ENCODE data around the gene RS1. TPM values are rescaled to one million over a fixed set of nuclear protein-coding genes. Genes with fewer than 3 reads are reported as not detected.

RS1 gene
- total and polyA plus RNA-seq, 2 donors (not counting 3 experiments of a cell fraction or from before 2014, with no cell fraction given): not detected

DNA sequence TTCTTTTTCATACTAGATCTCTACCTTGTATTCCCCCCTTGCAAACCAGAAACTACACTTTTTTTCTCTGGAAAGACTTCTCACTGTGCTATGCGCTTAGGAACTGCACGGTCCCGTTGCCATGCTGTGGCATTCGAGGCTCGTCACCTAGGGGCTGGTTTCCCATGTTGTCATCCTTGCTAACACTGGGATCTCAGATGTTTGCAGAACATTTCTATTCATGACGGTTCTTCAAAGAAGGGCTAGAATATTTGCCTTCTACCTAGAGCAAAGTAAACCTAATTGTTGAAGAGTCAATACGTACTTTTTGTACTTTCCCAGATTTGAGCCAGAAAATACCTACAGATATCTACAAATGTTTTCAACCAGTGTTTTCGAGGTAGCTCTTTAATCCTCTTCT, 41.0 kb downstream of the RS1 start:
- Histone ChIP-seq H3K9me3 (replicated peaks; ENCODE audit: control insufficient read depth, insufficient read depth, low read length) (no peaks in the 10 kb centered on the region), H3K27me3 (ENCODE audit: control insufficient read depth in 2 of 2, insufficient read depth in 2 of 2, low read length in 2 of 2) (no peaks in the 10 kb centered on the region), H3K9ac (replicated peaks; ENCODE audit: extremely low read depth, insufficient read depth, low read length) (no peak overlapping the region), H3K9me1 (replicated peaks; ENCODE audit: control insufficient read depth, extremely low read depth, insufficient read depth, low read length) (no peaks in the 10 kb centered on the region), H3K79me2 (ENCODE audit: control insufficient read depth, insufficient read depth, low read length) (no peaks in the 10 kb centered on the region), H4K20me1 (replicated peaks; ENCODE audit: control insufficient read depth, extremely low read depth, insufficient read depth, low read length) (no peaks in the 10 kb centered on the region), H3K4me1 (ENCODE audit: control insufficient read depth, extremely low read depth, insufficient read depth, low read length) (no peaks in the 10 kb centered on the region), H3K27ac (ENCODE audit: insufficient read depth, low read depth, low read length) (no peak overlapping the region), H3K36me3 (ENCODE audit: control insufficient read depth in 2 of 2, extremely low read depth in 1 of 2, insufficient read depth in 2 of 2, low read length in 2 of 2) (no peaks in the 10 kb centered on the region), H3K4me2 (ENCODE audit: insufficient read depth, low read length) (no peak overlapping the region), H2AFZ (ENCODE audit: low read depth, low read length) (no peak overlapping the region), H3K4me3 (replicated peaks in 1 of 3; ENCODE audit: insufficient read depth in 1 of 3, low read depth in 1 of 3, low read length in 3 of 3) (no peak overlapping the region)
- DNase-seq (ENCODE audit: low read depth, low spot score) (no peak), FAIRE-seq (no peak)
- POLR2A ChIA-PET: no interaction called here
- dilution Hi-C loops (cut with MboI; ENCODE audit: extremely low pct_ligation_motif_present, low sequenced_read_pairs) (no loop called here), intact Hi-C loops (cut with micrococcal nuclease) (no loop called here)
- CTCF ChIA-PET: no interaction called here
- TF ChIP-seq JUN (IDR thresholded peaks at IDR 0.05; ENCODE audit: borderline replicate concordance, insufficient read depth, insufficient read length, low read depth): no peak
- TF ChIP-seq EZH2 (IDR thresholded peaks at IDR 0.05; ENCODE audit: borderline replicate concordance, low read depth, low read length, severe bottlenecking): no peak
- TF ChIP-seq MAX (IDR thresholded peaks at IDR 0.05; ENCODE audit: insufficient read depth, insufficient read length): no peak
- no peak for TF ChIP-seq POLR2AphosphoS5 (IDR thresholded peaks at IDR 0.05; ENCODE audit: insufficient read depth, low read depth, low read length)
- TF ChIP-seq, protein P1, sequence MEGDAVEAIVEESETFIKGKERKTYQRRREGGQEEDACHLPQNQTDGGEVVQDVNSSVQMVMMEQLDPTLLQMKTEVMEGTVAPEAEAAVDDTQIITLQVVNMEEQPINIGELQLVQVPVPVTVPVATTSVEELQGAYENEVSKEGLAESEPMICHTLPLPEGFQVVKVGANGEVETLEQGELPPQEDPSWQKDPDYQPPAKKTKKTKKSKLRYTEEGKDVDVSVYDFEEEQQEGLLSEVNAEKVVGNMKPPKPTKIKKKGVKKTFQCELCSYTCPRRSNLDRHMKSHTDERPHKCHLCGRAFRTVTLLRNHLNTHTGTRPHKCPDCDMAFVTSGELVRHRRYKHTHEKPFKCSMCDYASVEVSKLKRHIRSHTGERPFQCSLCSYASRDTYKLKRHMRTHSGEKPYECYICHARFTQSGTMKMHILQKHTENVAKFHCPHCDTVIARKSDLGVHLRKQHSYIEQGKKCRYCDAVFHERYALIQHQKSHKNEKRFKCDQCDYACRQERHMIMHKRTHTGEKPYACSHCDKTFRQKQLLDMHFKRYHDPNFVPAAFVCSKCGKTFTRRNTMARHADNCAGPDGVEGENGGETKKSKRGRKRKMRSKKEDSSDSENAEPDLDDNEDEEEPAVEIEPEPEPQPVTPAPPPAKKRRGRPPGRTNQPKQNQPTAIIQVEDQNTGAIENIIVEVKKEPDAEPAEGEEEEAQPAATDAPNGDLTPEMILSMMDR (IDR thresholded peaks at IDR 0.05; ENCODE audit: extremely low read depth in 1 of 2, insufficient read depth in 1 of 2, low read depth in 1 of 2, low read length in 2 of 2): no peak
- no peak for TF ChIP-seq FOS (IDR thresholded peaks at IDR 0.05; ENCODE audit: borderline replicate concordance, insufficient read depth, low read length)
- no peak for TF ChIP-seq GATA2 (IDR thresholded peaks at IDR 0.05; ENCODE audit: insufficient read depth, insufficient read length, low read depth, low read length)
- no peak for TF ChIP-seq POLR2A (IDR thresholded peaks at IDR 0.05; ENCODE audit: low read depth, low read length)
- TF ChIP-seq MYC (IDR thresholded peaks at IDR 0.05; ENCODE audit: low read depth, low read length): no peak
- no TSS peak for BruUV-seq (replicated peaks)

Measured in endothelial cell of umbilical vein (primary cell).